MM.1S (cell line): ENCODE measurements around the gene HSD11B1L.

Experiments used
- DNase-seq: peaks from one replicate; pipeline ENCODE4 v3.0.0-alpha.2; 2015
- H2AFZ ChIP-seq: fragments of 300-600 bp; sonication (generic); 2 replicates; pipeline ENCODE4 v1.6.0; 2016; ENCODE audit warnings: antibody characterized with exemption, low read length
- H3F3A ChIP-seq: fragments of 300-600 bp; sonication (generic); 2 replicates; pipeline ENCODE4 v1.6.1; 2016; ENCODE audit warnings: mild to moderate bottlenecking, antibody characterized with exemption, low read length, moderate library complexity, mixed read lengths; ENCODE audit not compliant: insufficient read depth
- H3K27ac ChIP-seq: fragments of 300-600 bp; sonication (generic); 2 replicates; pipeline ENCODE4 v1.5.1; 2016; ENCODE audit warnings: mild to moderate bottlenecking, low read length
- H3K27me3 ChIP-seq: fragments of 300-600 bp; sonication (generic); replicated peaks from 2 replicates; pipeline ENCODE4 v1.6.0; 2016; ENCODE audit warnings: low read length; ENCODE audit not compliant: insufficient read depth
- H3K36me3 ChIP-seq: fragments of 300-600 bp; sonication (generic); replicated peaks from 2 replicates; pipeline ENCODE4 v1.6.1; 2016; ENCODE audit warnings: mild to moderate bottlenecking, low read length, mixed read lengths; ENCODE audit not compliant: insufficient read depth
- H3K4me1 ChIP-seq: fragments of 300-600 bp; sonication (generic); 2 replicates; pipeline ENCODE4 v1.6.1; 2016; ENCODE audit warnings: low read length, mixed read lengths
- H3K4me2 ChIP-seq: fragments of 300-600 bp; sonication (generic); 2 replicates; pipeline ENCODE4 v1.6.0; 2016; ENCODE audit warnings: low read depth, low read length
- H3K4me3 ChIP-seq: fragments of 300-600 bp; sonication (generic); 2 replicates; pipeline ENCODE4 v1.5.1; 2016; ENCODE audit warnings: low read length, mixed read lengths
- H3K79me2 ChIP-seq: fragments of 300-600 bp; sonication (generic); 2 replicates; pipeline ENCODE4 v1.6.1; 2016; ENCODE audit warnings: mixed run types, low read length, mixed read lengths
- H3K9ac ChIP-seq: fragments of 300-600 bp; sonication (generic); 2 replicates; pipeline ENCODE4 v1.6.1; 2016; ENCODE audit warnings: low read length, mixed read lengths
- H3K9me2 ChIP-seq: fragments of 300-600 bp; sonication (generic); replicated peaks from 2 replicates; pipeline ENCODE4 v1.6.1; 2016; ENCODE audit warnings: mild to moderate bottlenecking, low read length, mixed read lengths; ENCODE audit not compliant: insufficient read depth
- H3K9me3 ChIP-seq: fragments of 300-600 bp; sonication (generic); replicated peaks from 2 replicates; pipeline ENCODE4 v1.6.1; 2016; ENCODE audit warnings: mild to moderate bottlenecking, low read length, mixed read lengths; ENCODE audit not compliant: insufficient read depth
- H4K20me1 ChIP-seq: fragments of 300-600 bp; sonication (generic); 2 replicates; pipeline ENCODE4 v1.6.1; 2016; ENCODE audit warnings: mild to moderate bottlenecking, low read length, moderate library complexity, mixed read lengths; ENCODE audit not compliant: insufficient read depth
- CTCF ChIP-seq: fragments of 300-600 bp; sonication (generic); IDR thresholded peaks from 2 replicates; pipeline ENCODE4 v1.5.1; 2016; ENCODE audit warnings: antibody characterized with exemption, low read length, mixed read lengths
- EZH2 ChIP-seq: fragments of 300-600 bp; sonication (generic); optimal IDR thresholded peaks from 2 replicates; pipeline ENCODE3; 2017; ENCODE audit warnings: low read depth, mild to moderate bottlenecking, antibody characterized with exemption, low read length, mixed read lengths
- EZH2phosphoT487 ChIP-seq: fragments of 300-600 bp; sonication (generic); IDR thresholded peaks from 2 replicates; pipeline ENCODE4 v1.6.1; 2018; ENCODE audit warnings: antibody characterized with exemption, low read length

Gene HSD11B1L

GRCh38 chr19:5669212-5669611 is 11.6 kb upstream of the HSD11B1L start:
- Histone ChIP-seq H3K9me2 (no peaks in the 10 kb centered on the region), H3K4me2 (no peak overlapping the region), H3F3A (peaks cover 3% of the 10 kb centered on the region; the same call in 1 of the 2 replicates), H3K4me1 (no peaks in the 10 kb centered on the region), H3K36me3 (peaks cover 22% of the 10 kb centered on the region), H3K27me3 (no peaks in the 10 kb centered on the region), H2AFZ (no peak overlapping the region), H3K9me3 (no peaks in the 10 kb centered on the region), H4K20me1 (no peaks in the 10 kb centered on the region), H3K4me3 (no peak overlapping the region), H3K27ac (no peak overlapping the region), H3K9ac (no peak overlapping the region), H3K79me2 (0 out of 2 replicates have a peak, but pooled peaks cover 7% of the 10 kb centered on the region)
- no peak for DNase-seq
- TF ChIP-seq CTCF: no peak
- TF ChIP-seq EZH2phosphoT487: no peak
- TF ChIP-seq EZH2: no peak

- Histone ChIP-seq H3K4me1 (no peaks in the 10 kb centered on the region), H3K4me3 (no peak overlapping the region), H3K9ac (no peak overlapping the region), H4K20me1 (no peaks in the 10 kb centered on the region), H3F3A (peaks cover 3% of the 10 kb centered on the region; the same call in 1 of the 2 replicates), H3K27ac (no peak overlapping the region), H3K27me3 (no peaks in the 10 kb centered on the region), H3K9me3 (no peaks in the 10 kb centered on the region), H3K4me2 (no peak overlapping the region), H2AFZ (no peak overlapping the region), H3K9me2 (no peaks in the 10 kb centered on the region), H3K36me3 (peaks cover 12% of the 10 kb centered on the region; the same call in 1 of the 2 replicates), H3K79me2 (no peaks in the 10 kb centered on the region)
- TF ChIP-seq EZH2phosphoT487 (no peak), CTCF (no peak), EZH2 (no peak)
- DNase-seq: no peak
These were observed 9.2 kb upstream of the HSD11B1L start for GRCh38 chr19:5671600-5671999.

- Histone ChIP-seq H2AFZ (no peak overlapping the region), H4K20me1 (no peaks in the 10 kb centered on the region), H3K79me2 (no peaks in the 10 kb centered on the region), H3K9ac (no peak overlapping the region), H3K36me3 (peaks cover 8% of the 10 kb centered on the region; the same call in 1 of the 2 replicates), H3F3A (peaks cover 3% of the 10 kb centered on the region; the same call in 1 of the 2 replicates), H3K9me3 (no peaks in the 10 kb centered on the region), H3K27me3 (no peaks in the 10 kb centered on the region), H3K4me3 (no peak overlapping the region), H3K27ac (no peak overlapping the region), H3K4me2 (no peak overlapping the region), H3K9me2 (no peaks in the 10 kb centered on the region), H3K4me1 (no peaks in the 10 kb centered on the region)
- no peak for TF ChIP-seq EZH2phosphoT487
- no peak for TF ChIP-seq EZH2
- TF ChIP-seq CTCF: no peak
- no peak for DNase-seq
These were observed 7.9 kb upstream of the HSD11B1L start for GRCh38 chr19:5672708-5673459.
